Fibroblast of skin of left biceps (primary cell): Measurements from ENCODE around the gene KIAA0930.
A peak's percentile ranks its signal among the peaks of the same experiment; 100 is the strongest.
"Not testable (repeated sequence)": the region's sequence is repeated elsewhere in the genome, so short reads cannot be mapped to it uniquely, and the experiment has no call there.

Experiments
- DNase-seq, 2 experiments: peaks; one replicate each; pipeline ENCODE4 v3.0.0-alpha.2; 2013; ENCODE audit warnings: low read depth in 2 of 2

KIAA0930 gene

DNA sequence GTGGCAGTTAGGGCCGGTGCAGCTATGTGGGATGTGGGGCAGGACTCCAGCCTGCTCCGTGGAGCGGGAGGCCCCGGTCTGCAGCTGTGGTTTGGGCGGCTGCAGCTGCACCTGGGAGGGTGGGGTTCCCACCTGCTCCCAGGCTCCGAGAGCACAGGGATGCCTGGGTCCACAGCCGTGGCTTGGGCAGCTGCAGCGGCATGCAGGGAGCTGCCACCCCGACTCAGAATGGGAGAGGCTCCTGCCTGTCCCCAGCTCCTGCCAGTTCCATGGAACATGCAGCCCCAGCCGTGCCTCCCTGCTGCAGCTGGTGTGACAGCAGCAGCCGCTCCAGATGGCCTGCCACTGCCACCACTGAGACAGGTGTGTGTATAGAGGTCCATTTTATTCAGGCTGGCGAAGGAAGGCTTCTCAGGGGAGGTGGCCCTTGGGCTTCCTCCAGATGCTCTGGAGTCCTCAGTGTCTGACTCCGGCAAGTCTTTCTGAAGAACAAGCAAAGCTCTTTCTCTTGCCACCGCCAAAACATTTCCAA lies 22.3 kb upstream of the KIAA0930 start:
- no peak for DNase-seq

DNA sequence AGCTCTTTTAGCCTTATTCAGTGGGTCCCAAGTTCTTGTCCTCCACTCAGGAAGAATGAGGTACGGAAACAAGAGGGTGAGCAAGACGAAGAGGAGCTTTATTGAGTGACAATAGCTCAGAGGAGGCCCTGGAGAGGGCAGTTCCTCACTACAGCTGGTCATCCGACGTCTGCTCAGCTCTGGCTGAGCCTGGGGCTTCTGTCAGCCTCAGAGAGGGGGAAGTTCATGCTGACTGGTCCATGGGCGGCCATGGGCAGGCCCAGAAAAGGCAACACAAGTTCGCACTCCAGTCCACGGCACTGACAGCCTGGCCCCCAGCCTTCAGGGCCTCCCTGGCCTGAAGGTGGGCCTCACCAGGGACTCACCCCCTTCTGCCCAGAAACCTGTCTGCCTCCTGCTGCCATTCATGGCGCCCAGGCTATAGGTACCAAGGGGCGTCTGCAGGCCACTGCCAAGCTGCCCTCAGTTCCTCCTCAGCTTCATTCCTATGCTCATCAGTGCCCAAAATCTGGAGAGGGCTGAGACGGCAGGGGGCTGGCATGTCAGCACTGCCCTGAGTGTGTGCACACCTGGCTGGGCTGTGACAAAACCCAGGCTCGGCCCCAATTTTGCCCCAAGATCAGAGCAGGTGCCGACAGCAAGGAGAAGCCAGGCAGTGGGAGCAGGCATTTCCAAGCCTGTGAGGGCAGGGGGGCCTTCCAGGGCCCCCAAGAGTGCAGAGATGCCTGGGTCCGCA lies 21.7 kb upstream of the KIAA0930 start:
- DNase-seq: no peak

DNA sequence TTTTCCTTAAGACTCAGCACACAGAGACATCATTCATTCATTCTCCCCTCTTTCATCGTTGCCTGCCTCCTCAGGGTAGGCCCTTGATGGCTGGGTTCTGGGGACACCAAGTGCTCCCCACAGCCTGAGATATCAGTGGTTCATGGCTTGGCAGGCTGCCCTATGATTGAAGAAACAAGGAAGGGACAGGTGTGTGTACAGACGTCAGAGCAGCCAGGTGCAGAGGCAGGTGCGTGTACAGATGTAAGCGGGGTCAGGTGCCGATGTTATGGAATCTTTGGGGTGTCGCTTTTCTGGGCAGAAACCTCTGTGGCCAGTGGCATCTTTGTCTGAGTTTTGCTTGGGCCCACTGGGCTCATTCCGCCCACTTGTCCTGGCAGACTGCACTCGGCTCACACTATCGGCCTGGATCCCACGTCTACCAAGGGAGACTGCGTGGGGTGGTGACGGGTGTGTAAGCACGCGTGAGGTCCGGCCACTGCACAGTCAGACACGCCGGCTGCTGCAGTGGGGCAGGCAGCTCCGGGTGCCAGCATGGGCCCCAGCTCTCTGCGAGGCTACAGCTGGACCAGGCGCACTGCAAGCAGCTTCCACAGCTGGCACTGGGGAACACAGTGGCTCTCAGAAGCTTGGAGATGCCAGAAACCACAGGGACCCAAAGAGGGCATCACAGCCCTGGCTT lies 20.9 kb upstream of the KIAA0930 start:
- no peak for DNase-seq

DNA sequence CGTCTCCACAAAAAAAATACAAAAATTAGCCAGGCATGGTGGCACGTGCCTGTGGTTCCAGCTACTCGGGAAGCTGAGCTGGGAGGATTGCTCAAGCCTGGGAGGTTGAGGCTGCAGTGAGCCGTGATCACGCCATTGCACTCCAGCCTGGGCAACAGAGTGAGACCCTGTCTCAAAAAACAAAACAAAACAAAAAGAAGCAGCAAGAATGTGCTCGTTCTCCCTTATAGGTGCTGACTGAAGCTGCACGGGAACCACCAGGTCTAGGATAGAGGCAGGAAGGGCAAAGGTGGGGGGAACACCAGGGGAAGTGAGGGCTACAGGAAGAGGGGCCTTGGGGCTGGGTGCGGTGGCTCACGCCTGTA lies 19.7 kb upstream of the KIAA0930 start:
- DNase-seq: not testable (repeated sequence)

- DNase-seq: no peak
These were observed 19.2 kb upstream of the KIAA0930 start for GRCh38 chr22:45259754-45260394.

- DNase-seq: not testable (repeated sequence)
These were observed 17.2 kb upstream of the KIAA0930 start for GRCh38 chr22:45257941-45258340.

- no peak for DNase-seq
These were observed 14.1 kb upstream of the KIAA0930 start for GRCh38 chr22:45254789-45255278.

DNA sequence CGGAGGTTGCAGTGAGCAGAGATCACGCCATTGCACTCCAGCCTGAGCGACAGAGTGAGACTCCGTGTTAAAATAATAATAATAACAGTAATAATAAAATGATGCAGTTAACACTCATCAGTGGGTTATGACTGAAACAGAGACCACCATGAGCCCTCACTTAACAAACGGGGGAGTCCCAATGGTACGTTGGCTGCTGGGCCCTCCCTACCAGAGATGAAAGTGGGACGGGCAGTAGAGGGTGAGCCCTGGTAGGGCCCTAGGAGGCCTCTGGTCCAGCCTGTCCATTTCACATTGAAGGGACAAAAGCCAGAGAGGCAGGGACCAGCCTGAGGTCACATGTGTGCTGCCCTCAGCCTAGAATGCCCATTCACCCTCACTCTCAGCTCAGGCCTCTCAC lies 13.7 kb upstream of the KIAA0930 start:
- no peak for DNase-seq

- DNase-seq: no peak
These were observed 12.4 kb upstream of the KIAA0930 start for GRCh38 chr22:45253039-45253641.

DNA sequence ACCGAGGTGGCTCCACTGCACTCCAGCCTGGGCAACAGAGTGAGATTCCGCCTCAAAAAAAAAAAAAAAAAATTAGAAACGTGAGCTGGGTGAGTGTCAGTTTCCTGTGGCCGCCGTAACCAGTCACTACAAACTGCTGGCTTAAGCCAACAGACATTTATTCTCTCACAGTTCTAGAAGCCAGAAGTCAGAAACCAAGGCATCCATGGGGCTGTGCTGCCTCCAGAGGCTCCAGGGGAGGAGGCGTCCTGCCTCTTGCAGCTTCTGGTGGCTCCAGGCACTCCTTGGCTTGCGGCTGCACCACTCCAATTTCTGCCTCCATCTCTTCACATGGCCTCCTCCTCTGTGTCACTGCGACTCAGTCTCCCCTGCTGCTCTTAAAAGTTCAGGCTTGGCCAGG lies 11.1 kb upstream of the KIAA0930 start:
- DNase-seq: no peak

DNA sequence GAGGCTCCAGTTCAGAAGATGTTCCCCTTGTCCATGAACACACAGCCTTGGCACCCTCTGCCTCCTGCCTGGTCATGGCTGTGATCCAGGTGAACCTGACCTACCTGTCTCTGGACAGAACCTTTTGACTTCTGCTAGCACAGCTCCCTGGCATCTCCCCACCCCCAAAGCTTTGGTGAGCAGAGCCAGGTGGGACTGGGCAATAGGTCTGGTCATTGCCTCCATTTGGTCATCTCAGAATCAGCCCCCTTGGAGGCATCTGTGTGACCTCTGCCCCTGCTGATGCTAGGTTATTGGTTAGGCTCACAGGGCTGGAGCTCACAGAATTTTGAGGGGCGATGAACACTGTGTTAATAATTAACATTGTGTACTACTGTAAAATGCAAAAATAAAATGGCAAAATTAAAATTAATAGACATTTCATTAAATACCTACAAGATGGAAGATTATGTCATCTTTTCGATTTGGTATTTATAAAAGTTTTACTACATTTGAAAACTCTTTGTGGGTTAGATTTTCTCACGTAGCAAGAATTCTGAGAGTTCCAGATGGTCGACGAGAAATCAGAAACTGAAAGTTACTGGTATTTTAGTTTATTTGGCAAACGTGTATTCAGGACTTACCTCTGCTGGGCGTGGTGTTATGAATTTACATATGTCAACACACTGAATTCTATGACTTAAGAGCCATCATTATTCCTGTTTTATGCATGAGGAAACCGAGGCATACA lies 8.3 kb upstream of the KIAA0930 start:
- DNase-seq: no peak

DNA sequence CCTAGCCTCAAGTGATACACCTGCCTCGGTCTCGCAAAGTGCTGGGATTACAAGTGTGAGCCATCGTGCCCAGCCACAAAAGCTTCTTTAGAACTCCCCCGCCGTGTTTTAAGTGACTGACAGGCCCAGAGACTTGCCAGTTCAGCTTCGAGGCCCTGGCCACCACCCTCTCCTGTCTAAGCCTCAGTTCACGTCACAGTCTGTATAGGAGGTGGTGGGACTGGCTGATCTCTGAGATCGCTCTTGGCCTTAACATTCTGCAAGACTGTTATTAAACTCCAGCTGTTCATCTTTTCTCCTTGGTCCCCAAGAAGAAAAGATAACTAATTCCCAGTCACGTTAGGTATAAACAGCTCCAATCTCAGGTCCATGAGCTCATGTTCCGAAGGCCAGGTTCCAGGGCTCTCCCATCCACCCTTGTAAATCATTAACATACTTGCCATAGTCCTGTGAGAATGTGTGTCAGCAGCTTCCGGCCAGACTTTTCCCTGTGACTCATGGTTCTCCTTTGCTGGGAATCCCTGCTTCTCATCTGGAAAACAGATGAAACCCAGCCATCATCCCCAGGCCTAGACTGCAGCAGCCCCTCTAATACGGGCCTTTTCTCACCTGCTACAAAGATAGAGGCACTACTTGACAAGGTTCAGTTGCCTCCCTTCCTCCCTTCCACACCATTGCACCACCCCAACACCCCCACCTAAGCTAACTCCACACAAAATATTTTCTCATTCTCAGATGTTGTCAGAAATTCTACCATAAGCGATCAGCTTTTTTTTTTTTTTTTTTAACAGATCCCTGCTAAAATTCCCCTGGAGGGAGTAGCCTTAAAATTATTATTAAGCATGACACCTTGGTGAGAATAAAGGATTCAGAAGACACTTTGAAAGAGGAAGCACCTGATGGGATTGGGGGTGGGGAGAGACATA lies 5.6 kb upstream of the KIAA0930 start:
- DNase-seq: peak; percentile 86 to 88

DNA sequence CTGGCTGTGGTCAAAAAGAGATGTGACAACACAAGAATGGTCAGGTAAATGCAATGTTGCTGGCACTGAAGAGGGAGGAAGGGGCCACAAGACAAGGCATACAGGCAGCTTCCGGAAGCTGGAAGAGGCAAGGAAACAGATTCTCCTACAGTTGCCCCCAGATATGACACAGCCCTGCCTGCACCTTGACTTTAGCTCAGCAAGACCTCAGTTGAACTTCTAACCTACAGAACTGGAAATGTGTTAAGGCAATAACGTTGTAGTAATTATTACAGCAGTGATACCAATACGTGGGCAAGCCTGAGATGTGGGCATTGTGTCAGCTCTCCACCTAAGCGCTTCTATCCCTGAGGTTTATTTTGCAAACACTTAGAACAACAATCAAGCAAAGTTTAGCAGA lies 4.2 kb upstream of the KIAA0930 start:
- DNase-seq: no peak

DNA sequence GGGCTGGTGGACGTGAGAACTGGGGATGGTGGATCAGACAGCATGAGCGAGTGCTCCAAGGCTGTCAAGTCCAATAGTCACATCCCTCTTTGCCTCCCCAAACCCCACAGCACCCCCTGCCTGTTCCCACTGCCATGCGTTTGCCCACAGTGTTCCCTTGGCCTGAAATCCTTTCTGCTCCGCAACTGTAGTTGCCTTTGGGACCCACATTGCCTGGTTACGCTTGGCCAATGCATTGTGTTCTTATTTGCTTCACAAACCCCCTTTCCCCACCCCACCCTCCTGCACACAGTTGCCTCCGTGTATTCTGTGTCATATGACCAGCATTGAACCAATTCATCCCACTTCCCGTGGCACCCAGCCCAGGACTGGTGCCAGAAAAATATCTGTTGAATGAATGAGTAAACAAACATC lies 2.1 kb upstream of the KIAA0930 start:
- DNase-seq: no peak

- DNase-seq: no peak
These were observed 437 bp downstream of the KIAA0930 start for GRCh38 chr22:45240104-45240809.

DNA sequence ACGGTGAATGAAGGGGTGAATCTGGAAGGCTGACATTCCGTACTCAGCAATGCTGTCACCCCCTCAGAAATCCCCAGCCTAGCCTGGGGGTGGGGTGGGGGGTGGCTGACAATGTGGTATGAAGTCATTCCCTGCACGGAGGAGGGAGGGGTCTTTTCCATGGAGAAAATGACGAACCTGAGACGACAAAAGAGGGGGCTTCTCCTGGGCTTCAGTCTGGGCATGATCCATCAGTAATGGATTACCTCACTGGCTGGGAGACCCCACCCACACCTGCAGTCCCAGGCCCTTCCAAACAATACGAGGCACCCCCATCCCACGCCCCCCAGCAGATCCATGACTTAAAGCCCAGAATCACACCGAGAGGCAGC lies 1.0 kb downstream of the KIAA0930 start:
- DNase-seq: no peak

DNA sequence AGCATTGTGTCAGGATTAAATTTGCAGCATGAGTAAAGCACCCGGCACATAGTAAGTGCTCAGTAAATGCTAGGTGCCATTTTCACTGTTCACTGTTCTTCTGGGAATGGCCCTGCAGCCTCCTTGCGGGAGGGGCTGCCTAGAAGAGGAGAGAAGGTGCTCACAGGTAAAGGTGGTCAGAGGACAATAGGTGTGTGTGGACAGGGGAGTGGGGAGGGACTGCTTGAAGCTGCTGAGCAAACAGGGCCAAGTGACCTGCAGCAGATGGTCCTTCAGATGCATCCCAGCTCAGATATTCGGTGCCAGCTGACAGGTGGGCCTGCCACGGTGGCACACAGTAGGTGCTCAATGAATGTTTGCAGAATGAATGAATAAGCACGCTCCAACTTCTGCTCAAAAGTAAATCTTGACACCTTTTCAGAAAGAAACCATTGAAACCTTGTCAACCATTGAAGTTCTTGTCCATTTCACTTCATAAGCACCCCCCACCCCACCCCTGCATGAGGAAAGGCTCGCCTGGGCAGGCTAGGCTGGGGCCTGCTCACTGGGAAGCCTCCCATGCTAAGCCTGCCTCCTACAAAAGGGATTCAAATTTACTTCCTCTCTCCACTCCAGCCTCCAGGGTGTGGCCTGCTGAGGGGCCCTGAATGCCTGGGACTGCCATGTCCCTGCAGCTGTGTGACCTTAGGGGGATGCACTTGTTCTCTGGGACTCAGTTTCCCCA lies 1.6 kb downstream of the KIAA0930 start:
- no peak for DNase-seq

GRCh38 chr22:45238076-45238956 lies 2.4 kb downstream of the KIAA0930 start:
- DNase-seq: no peak
